HepG2 (cell line): ENCODE data around the gene PDP2. TPM values are rescaled to one million over a fixed set of nuclear protein-coding genes. Genes with fewer than 3 reads are reported as not detected.
A peak's percentile ranks its signal among the peaks of the same experiment; 100 is the strongest.

Experiments used
- DNMT1 ChIP-seq: sonication (generic); formaldehyde crosslinking; IDR thresholded peaks from 2 replicates; pipeline ENCODE4 v1.5.1; 2020; ENCODE audit warnings: mild to moderate bottlenecking, missing genetic modification reagents
- FOSL2 ChIP-seq: sonication (generic); formaldehyde crosslinking; IDR thresholded peaks from 2 replicates; pipeline ENCODE4 v1.4.0; 2020; ENCODE audit warnings: missing genetic modification reagents
- GPN1 ChIP-seq: sonication (generic); formaldehyde crosslinking; IDR thresholded peaks from 2 replicates; pipeline ENCODE4 v1.5.1; 2020; ENCODE audit warnings: missing genetic modification reagents, borderline replicate concordance
- KDM2A ChIP-seq: sonication (generic); formaldehyde crosslinking; IDR thresholded peaks from 2 replicates; pipeline ENCODE4 v1.4.0; 2020; ENCODE audit warnings: low read depth, missing genetic modification reagents, borderline replicate concordance
- KLF11 ChIP-seq: IDR thresholded peaks from 2 replicates; pipeline ENCODE4 v1.6.1; 2016; ENCODE audit warnings: missing compliant biosample characterization
- REXO4 ChIP-seq: sonication (generic); formaldehyde crosslinking; IDR thresholded peaks from 2 replicates; pipeline ENCODE4 v1.8.0; 2022; ENCODE audit warnings: missing genetic modification reagents, mild to moderate bottlenecking, borderline replicate concordance
- ZNF264 ChIP-seq: sonication (generic); formaldehyde crosslinking; IDR thresholded peaks from 2 replicates; pipeline ENCODE4 v1.4.0; 2020; ENCODE audit warnings: missing genetic modification reagents
- ZNF317 ChIP-seq: sonication (generic); formaldehyde crosslinking; IDR thresholded peaks from 2 replicates; pipeline ENCODE4 v1.5.0; 2020; ENCODE audit warnings: mild to moderate bottlenecking, missing genetic modification reagents
- ZNF609 ChIP-seq: sonication (generic); formaldehyde crosslinking; IDR thresholded peaks from 2 replicates; pipeline ENCODE4 v1.4.0; 2020; ENCODE audit warnings: mild to moderate bottlenecking, missing genetic modification reagents, borderline replicate concordance
- polyA plus RNA-seq, 8 experiments: library from polyadenylated mRNA; depleted of rRNA in 3 of 8; stranded (reverse) in 7 of 8; unstranded in 1 of 8; fragments of >200 nt; fragmentation: Illumina TruSeq in 4 of 8; extraction: Trizol in 4 of 8; gene quantifications; 2 replicates each; pipeline versions ENCODE4 v1.2.1 to v1.2.3, GENCODE V29; 2011 to 2016; ENCODE audit warnings: low read depth in 4 of 8, missing spikeins in 1 of 8, mixed read lengths in 1 of 8; ENCODE audit not compliant: insufficient read depth in 1 of 8
- total RNA-seq, 5 experiments: library from RNA; depleted of rRNA; stranded (reverse); fragments of >200 nt; fragmentation: Illumina TruSeq; extraction: Trizol; gene quantifications; 2 replicates each; pipeline ENCODE4 v1.2.3, GENCODE V29; 2016; ENCODE audit warnings: low read depth in 1 of 5
- TF ChIP-seq, protein P1 (sequence below): sonication (generic); formaldehyde crosslinking; IDR thresholded peaks from 2 replicates; pipeline ENCODE4 v1.5.0; 2020; ENCODE audit warnings: mild to moderate bottlenecking, missing genetic modification reagents, moderate library complexity
- TF ChIP-seq, protein P2 (sequence below), 2 experiments: fragments of 450-650 bp in 1 of 2; sonication (generic) in 1 of 2; formaldehyde crosslinking; IDR thresholded peaks; 2 replicates each; pipeline versions ENCODE4 v1.5.0 to v1.8.0; 2020 to 2022; ENCODE audit warnings: mild to moderate bottlenecking in 1 of 2, missing genetic modification reagents in 1 of 2
- TF ChIP-seq, protein P3 (sequence below): sonication (generic); formaldehyde crosslinking; IDR thresholded peaks from 2 replicates; pipeline ENCODE4 v1.8.0; 2022; ENCODE audit warnings: mild to moderate bottlenecking, missing genetic modification reagents
- TF ChIP-seq, protein P4 (sequence below): sonication (generic); formaldehyde crosslinking; IDR thresholded peaks from 2 replicates; pipeline ENCODE4 v1.4.0; 2020; ENCODE audit warnings: missing genetic modification reagents, borderline replicate concordance

PDP2 gene
- total and polyA plus RNA-seq, 2 of the 13 experiments (the other 11 are each of a cell fraction or from before 2014, with no cell fraction given): 12.8 to 15.8 TPM

DNA sequence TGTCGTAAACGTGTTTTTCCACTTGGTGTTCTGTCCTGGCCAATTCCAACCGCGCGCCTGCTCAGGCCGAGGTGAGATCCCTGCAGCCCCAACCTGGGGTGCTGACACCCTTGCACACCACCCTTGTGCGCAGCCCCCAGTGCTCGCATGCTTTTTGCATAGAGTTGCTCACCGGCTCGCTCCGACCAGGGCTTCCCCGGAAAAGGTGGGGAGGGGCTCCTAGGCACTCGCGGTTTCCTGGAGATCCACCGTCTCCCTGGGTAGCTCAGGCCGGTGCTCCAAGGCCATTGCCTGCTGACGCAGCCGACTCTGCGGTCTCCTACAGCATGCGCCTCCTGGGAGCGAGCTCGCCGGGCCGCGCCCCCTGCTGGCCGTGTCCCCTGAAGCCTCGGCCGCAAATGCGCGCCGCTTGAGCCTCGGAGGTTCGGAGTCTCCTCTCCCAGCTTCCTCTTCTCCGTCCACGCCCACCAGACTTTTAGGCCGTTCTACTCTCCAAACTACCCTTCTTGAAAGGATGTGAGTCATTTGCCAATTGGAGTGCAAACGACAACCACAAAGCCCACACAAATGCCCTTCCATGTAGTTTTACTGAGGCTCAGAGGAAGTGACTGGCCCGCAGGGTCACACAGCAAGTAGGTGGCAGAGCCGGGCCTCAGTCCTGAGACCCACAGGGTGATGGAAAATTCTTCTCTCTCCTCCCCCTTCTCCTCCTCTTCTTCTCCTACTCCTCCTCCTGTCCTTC is 7.2 kb upstream of the PDP2 start (continued):
- no peak; the same call in 1 of the 2 replicates for TF ChIP-seq ZNF609 (CRISPR knock-in tag)
- TF ChIP-seq, protein P1, sequence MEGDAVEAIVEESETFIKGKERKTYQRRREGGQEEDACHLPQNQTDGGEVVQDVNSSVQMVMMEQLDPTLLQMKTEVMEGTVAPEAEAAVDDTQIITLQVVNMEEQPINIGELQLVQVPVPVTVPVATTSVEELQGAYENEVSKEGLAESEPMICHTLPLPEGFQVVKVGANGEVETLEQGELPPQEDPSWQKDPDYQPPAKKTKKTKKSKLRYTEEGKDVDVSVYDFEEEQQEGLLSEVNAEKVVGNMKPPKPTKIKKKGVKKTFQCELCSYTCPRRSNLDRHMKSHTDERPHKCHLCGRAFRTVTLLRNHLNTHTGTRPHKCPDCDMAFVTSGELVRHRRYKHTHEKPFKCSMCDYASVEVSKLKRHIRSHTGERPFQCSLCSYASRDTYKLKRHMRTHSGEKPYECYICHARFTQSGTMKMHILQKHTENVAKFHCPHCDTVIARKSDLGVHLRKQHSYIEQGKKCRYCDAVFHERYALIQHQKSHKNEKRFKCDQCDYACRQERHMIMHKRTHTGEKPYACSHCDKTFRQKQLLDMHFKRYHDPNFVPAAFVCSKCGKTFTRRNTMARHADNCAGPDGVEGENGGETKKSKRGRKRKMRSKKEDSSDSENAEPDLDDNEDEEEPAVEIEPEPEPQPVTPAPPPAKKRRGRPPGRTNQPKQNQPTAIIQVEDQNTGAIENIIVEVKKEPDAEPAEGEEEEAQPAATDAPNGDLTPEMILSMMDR (CRISPR knock-in tag): peak; percentile 99
- TF ChIP-seq REXO4 (CRISPR knock-in tag): 0 out of 2 replicates have a peak, but pooled peaks have one; percentile 48
- TF ChIP-seq, protein P2, sequence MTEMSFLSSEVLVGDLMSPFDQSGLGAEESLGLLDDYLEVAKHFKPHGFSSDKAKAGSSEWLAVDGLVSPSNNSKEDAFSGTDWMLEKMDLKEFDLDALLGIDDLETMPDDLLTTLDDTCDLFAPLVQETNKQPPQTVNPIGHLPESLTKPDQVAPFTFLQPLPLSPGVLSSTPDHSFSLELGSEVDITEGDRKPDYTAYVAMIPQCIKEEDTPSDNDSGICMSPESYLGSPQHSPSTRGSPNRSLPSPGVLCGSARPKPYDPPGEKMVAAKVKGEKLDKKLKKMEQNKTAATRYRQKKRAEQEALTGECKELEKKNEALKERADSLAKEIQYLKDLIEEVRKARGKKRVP (CRISPR knock-in tag; IDR thresholded peaks at IDR 0.05): peak in 1 of 2 experiments; percentile 47; a peak in 1 of 4 replicates
- TF ChIP-seq, protein P3, sequence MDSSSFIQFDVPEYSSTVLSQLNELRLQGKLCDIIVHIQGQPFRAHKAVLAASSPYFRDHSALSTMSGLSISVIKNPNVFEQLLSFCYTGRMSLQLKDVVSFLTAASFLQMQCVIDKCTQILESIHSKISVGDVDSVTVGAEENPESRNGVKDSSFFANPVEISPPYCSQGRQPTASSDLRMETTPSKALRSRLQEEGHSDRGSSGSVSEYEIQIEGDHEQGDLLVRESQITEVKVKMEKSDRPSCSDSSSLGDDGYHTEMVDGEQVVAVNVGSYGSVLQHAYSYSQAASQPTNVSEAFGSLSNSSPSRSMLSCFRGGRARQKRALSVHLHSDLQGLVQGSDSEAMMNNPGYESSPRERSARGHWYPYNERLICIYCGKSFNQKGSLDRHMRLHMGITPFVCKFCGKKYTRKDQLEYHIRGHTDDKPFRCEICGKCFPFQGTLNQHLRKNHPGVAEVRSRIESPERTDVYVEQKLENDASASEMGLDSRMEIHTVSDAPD (CRISPR knock-in tag): 0 out of 2 replicates have a peak, but pooled peaks have one; percentile 35
- TF ChIP-seq KLF11 (CRISPR knock-in tag): peak; percentile 65; the same call in 1 of the 2 replicates
- 0 out of 2 replicates have a peak, but pooled peaks have one; percentile 60 for TF ChIP-seq DNMT1 (CRISPR knock-in tag)
- TF ChIP-seq KDM2A: peak; percentile 97
- TF ChIP-seq, protein P4, sequence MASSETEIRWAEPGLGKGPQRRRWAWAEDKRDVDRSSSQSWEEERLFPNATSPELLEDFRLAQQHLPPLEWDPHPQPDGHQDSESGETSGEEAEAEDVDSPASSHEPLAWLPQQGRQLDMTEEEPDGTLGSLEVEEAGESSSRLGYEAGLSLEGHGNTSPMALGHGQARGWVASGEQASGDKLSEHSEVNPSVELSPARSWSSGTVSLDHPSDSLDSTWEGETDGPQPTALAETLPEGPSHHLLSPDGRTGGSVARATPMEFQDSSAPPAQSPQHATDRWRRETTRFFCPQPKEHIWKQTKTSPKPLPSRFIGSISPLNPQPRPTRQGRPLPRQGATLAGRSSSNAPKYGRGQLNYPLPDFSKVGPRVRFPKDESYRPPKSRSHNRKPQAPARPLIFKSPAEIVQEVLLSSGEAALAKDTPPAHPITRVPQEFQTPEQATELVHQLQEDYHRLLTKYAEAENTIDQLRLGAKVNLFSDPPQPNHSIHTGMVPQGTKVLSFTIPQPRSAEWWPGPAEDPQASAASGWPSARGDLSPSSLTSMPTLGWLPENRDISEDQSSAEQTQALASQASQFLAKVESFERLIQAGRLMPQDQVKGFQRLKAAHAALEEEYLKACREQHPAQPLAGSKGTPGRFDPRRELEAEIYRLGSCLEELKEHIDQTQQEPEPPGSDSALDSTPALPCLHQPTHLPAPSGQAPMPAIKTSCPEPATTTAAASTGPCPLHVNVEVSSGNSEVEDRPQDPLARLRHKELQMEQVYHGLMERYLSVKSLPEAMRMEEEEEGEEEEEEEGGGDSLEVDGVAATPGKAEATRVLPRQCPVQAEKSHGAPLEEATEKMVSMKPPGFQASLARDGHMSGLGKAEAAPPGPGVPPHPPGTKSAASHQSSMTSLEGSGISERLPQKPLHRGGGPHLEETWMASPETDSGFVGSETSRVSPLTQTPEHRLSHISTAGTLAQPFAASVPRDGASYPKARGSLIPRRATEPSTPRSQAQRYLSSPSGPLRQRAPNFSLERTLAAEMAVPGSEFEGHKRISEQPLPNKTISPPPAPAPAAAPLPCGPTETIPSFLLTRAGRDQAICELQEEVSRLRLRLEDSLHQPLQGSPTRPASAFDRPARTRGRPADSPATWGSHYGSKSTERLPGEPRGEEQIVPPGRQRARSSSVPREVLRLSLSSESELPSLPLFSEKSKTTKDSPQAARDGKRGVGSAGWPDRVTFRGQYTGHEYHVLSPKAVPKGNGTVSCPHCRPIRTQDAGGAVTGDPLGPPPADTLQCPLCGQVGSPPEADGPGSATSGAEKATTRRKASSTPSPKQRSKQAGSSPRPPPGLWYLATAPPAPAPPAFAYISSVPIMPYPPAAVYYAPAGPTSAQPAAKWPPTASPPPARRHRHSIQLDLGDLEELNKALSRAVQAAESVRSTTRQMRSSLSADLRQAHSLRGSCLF (CRISPR knock-in tag): no peak
- TF ChIP-seq ZNF317: peak; percentile 35; the same call in 1 of the 2 replicates
- TF ChIP-seq ZNF264 (CRISPR knock-in tag): 0 out of 2 replicates have a peak, but pooled peaks have one; percentile 57
- peak; percentile 61; the same call in 1 of the 2 replicates for TF ChIP-seq FOSL2 (CRISPR knock-in tag)
- no peak for TF ChIP-seq GPN1
